Type B pancreatic cell (in vitro differentiated cells): ENCODE results near the gene ZGRF1. TPM values are rescaled to one million over a fixed set of nuclear protein-coding genes. Genes with fewer than 3 reads are reported as not detected.
"Not testable (repeated sequence)": the region's sequence is repeated elsewhere in the genome, so short reads cannot be mapped to it uniquely, and the experiment has no call there.

Experiments used
- DNase-seq: peaks from one replicate; pipeline ENCODE4 v3.0.0; 2021; ENCODE audit warnings: mixed read lengths; ENCODE audit not compliant: unreplicated experiment; ENCODE audit errors: extremely low spot score
- H3K27ac Mint-ChIP-seq: 2 replicates; pipeline ENCODE4 v1.8.0; 2021; ENCODE audit warnings: mild to moderate bottlenecking, mixed read lengths
- H3K27me3 Mint-ChIP-seq: 2 replicates; pipeline ENCODE4 v1.8.0; 2021; ENCODE audit warnings: mixed read lengths
- H3K36me3 Mint-ChIP-seq: 2 replicates; pipeline ENCODE4 v1.8.0; 2021; ENCODE audit warnings: mixed read lengths
- H3K4me1 Mint-ChIP-seq: one replicate; pipeline ENCODE4 v1.8.0; 2021; ENCODE audit warnings: mixed read lengths; ENCODE audit not compliant: unreplicated experiment
- H3K4me3 Mint-ChIP-seq: 2 replicates; pipeline ENCODE4 v1.8.0; 2021; ENCODE audit warnings: mild to moderate bottlenecking, mixed read lengths
- H3K9me3 Mint-ChIP-seq: 2 replicates; pipeline ENCODE4 v1.8.0; 2021; ENCODE audit warnings: mixed read lengths
- CTCF ChIP-seq: fragments of 200-600 bp; sonication (generic); conservative IDR thresholded peaks from 2 replicates; pipeline ENCODE4 v1.5.0; 2021; ENCODE audit warnings: antibody characterized with exemption, mild to moderate bottlenecking
- total RNA-seq: library from RNA; stranded (reverse); gene quantifications from 2 replicates; pipeline ENCODE4 v1.2.1, GENCODE V29; 2021; ENCODE audit warnings: low replicate concordance

ZGRF1 gene
- total RNA-seq, 1 donor from 2014 or later = 24.8 TPM

DNA sequence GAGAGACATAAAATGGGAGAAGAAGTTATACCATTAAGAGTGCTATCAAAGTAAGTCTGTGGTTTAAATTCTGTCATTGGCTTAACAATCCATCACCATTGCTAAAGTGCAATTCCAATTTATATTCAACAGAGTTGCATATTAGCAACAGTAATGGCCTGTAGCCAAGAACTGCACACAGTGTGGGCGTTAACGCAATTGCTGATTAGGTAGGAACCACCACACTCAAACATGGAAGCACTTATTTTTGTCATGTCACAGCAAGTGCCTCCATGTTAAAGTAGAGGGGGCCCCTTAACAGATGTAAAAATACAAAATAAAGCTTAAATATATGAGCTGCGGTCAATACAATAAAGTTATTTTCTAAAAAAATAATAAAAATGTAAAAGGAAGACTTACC is 11.1 kb upstream of the ZGRF1 start:
- H3K4me1 Mint-ChIP-seq = no peaks in the 10 kb centered on the region
- no peaks in the 10 kb centered on the region for H3K9me3 Mint-ChIP-seq
- peaks cover 11% of the 10 kb centered on the region for H3K36me3 Mint-ChIP-seq
- H3K27me3 Mint-ChIP-seq = no peaks in the 10 kb centered on the region
- no peak for DNase-seq
- no peak for TF ChIP-seq CTCF
- H3K4me3 Mint-ChIP-seq = no peak overlapping the region
- H3K27ac Mint-ChIP-seq = no peak overlapping the region

GRCh38 chr4:112646632-112647537 is 10.2 kb upstream of the ZGRF1 start:
- H3K27ac Mint-ChIP-seq = no peak overlapping the region
- H3K36me3 Mint-ChIP-seq = peaks cover 11% of the 10 kb centered on the region
- H3K9me3 Mint-ChIP-seq = no peaks in the 10 kb centered on the region
- DNase-seq = no peak
- H3K27me3 Mint-ChIP-seq = no peaks in the 10 kb centered on the region
- no peaks in the 10 kb centered on the region for H3K4me1 Mint-ChIP-seq
- no peak overlapping the region for H3K4me3 Mint-ChIP-seq
- TF ChIP-seq CTCF = no peak

GRCh38 chr4:112645541-112646329 is 9.0 kb upstream of the ZGRF1 start:
- H3K9me3 Mint-ChIP-seq = no peaks in the 10 kb centered on the region
- no peak for TF ChIP-seq CTCF
- H3K27ac Mint-ChIP-seq = no peak overlapping the region
- H3K27me3 Mint-ChIP-seq = no peaks in the 10 kb centered on the region
- no peaks in the 10 kb centered on the region for H3K4me1 Mint-ChIP-seq
- H3K4me3 Mint-ChIP-seq = no peak overlapping the region
- peaks cover 12% of the 10 kb centered on the region for H3K36me3 Mint-ChIP-seq
- no peak for DNase-seq

DNA sequence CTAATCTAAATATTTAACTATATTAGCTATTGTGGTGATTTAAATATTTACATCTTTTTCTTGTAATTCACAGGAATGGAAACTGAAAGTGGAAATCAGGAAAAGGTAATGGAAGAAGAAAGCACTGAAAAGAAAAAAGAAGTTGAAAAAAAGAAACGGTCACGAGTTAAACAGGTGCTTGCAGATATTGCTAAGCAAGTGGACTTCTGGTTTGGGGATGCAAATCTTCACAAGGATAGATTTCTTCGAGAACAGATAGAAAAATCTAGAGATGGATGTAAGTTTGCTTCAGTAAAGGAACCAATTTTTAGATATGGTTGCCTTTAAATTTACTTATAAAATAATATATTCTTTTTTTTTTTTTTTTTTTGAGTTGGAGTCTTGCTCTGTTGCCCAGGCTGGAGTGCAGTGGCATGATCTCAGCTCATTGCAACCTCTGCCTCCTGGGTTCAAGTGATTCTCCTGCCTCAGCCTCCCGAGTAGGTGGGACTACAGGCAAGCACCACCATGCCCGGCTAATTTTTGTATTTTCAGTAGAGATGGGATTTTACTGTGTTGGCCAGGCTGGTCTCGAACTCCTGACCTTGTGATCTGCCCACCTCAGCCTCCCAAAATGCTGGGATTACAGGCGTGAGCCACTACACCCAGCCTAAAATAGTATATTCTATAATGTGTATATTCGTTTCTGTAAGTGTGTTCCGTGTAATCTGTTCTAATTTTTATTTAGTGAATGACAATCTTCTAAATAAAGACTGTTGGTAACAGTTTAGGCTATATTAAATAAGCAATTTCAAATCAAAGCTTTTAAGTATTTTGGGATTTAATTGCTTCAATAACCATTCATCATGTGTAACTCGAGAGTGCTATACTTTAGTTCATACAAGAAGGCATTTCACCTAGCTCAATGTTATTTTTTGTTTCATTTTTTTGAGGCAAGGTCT is 8.2 kb upstream of the ZGRF1 start:
- H3K36me3 Mint-ChIP-seq = peaks cover 14% of the 10 kb centered on the region
- not testable (repeated sequence) for DNase-seq, H3K4me3 Mint-ChIP-seq, H3K27me3 Mint-ChIP-seq, H3K27ac Mint-ChIP-seq, H3K4me1 Mint-ChIP-seq, H3K9me3 Mint-ChIP-seq

DNA sequence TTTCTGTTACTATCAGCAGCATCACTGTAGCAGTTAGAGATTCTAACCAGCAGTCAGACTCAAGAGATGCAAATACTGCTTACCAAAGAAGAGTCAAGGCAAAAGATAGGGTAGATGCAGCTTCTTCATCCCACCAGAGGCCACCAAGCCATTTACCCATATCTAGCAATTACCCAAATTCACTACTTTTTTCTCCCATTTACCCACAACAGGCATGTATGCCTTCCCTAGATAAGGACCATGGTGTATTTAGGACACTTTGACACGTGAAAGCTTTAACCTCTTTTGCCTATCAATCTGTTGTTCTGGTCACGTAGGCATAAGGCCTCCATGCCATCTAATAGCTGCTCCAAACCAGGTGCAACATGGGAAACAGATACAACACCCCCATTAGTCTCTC is 5.8 kb upstream of the ZGRF1 start:
- peak overlapping the region; percentile 2 for H3K27ac Mint-ChIP-seq
- peaks cover 12% of the 10 kb centered on the region for H3K4me1 Mint-ChIP-seq
- no peaks in the 10 kb centered on the region for H3K27me3 Mint-ChIP-seq
- peaks cover 14% of the 10 kb centered on the region for H3K36me3 Mint-ChIP-seq
- H3K9me3 Mint-ChIP-seq = no peaks in the 10 kb centered on the region
- no peak for TF ChIP-seq CTCF
- DNase-seq = no peak
- no peak overlapping the region for H3K4me3 Mint-ChIP-seq
